Measurements from ENCODE around the gene BRD7. TPM values are rescaled to one million over a fixed set of nuclear protein-coding genes. Genes with fewer than 3 reads are reported as not detected.

The BRD7 gene
- polyA plus RNA-seq, 3 donors, result 11.4 to 33.0 (median 21.2) TPM

GRCh38 chr16:50314665-50315064 lies 54.1 kb downstream of the BRD7 start:
- 100% methylated on average over 1 of the region's 8 CpGs for WGBS (ENCODE audit: insufficient coverage)
- peaks cover 25% of the 10 kb centered on the region for H3K79me2 ChIP-seq (ENCODE audit: insufficient read depth, low read length)
- DNase-seq, result no peak
- H3K27ac ChIP-seq (ENCODE audit: low read depth in 1 of 2, low read length in 2 of 2), result peak overlapping the region in 1 of 2 donors; percentile 80
- H3K9ac ChIP-seq (ENCODE audit: insufficient read depth, low read length, poor library complexity, severe bottlenecking), result no peak overlapping the region
- H4K20me1 ChIP-seq (ENCODE audit: insufficient read depth, low read length), result peaks cover 99% of the 10 kb centered on the region
- no peak overlapping the region for H3K4me2 ChIP-seq (replicated peaks; ENCODE audit: extremely low read depth, low read length, poor library complexity, severe bottlenecking)
- peaks cover 29% of the 10 kb centered on the region for H3K4me1 Mint-ChIP-seq
- no peak overlapping the region for H3K4me3 Mint-ChIP-seq
- H3K36me3 Mint-ChIP-seq, result peaks cover 84 to 97% of the 10 kb centered on the region in 2 donors
- H3K4me3 ChIP-seq (replicated peaks in 1 of 3; ENCODE audit: low read depth in 2 of 3, low read length in 3 of 3), result no peak overlapping the region
- TF ChIP-seq CTCF (IDR thresholded peaks at IDR 0.05), result no peak
- no peaks in the 10 kb centered on the region for H3K9me3 ChIP-seq (replicated peaks in 1 of 2; ENCODE audit: control insufficient read depth in 1 of 2, insufficient read depth in 1 of 2, low read length in 2 of 2)
- intact Hi-C loops (cut with micrococcal nuclease), result no loop called here
- peaks cover 21 to 22% of the 10 kb centered on the region in 2 donors for H3K4me1 ChIP-seq (ENCODE audit: control insufficient read depth in 1 of 2, insufficient read depth in 2 of 2, low read length in 2 of 2)
- no peaks in the 10 kb centered on the region for H3K9me3 Mint-ChIP-seq
- no peak overlapping the region for H2AFZ ChIP-seq (ENCODE audit: insufficient read depth, low read depth, low read length, poor library complexity, severe bottlenecking)
- no peaks in the 10 kb centered on the region for H3K27me3 ChIP-seq (ENCODE audit: control insufficient read depth in 2 of 2, insufficient read depth in 2 of 2, low read length in 2 of 2)
- H3K27ac Mint-ChIP-seq, result peak overlapping the region; percentile 68 to 93 (median 82)
- H3K36me3 ChIP-seq (replicated peaks in 1 of 2; ENCODE audit: control insufficient read depth in 1 of 2, insufficient read depth in 2 of 2, low read length in 2 of 2), result peaks cover 92 to 100% of the 10 kb centered on the region in 2 donors
- no peaks in the 10 kb centered on the region for H3K27me3 Mint-ChIP-seq (ENCODE audit: low read depth in 3 of 3)

- 39% methylated on average over 30 of the region's 31 CpGs for WGBS (ENCODE audit: insufficient coverage)
- no peaks in the 10 kb centered on the region for H3K9me3 ChIP-seq (replicated peaks in 1 of 2; ENCODE audit: control insufficient read depth in 1 of 2, insufficient read depth in 1 of 2, low read length in 2 of 2)
- no peak for TF ChIP-seq CTCF (IDR thresholded peaks at IDR 0.05)
- H3K9me3 Mint-ChIP-seq, result no peaks in the 10 kb centered on the region
- H3K36me3 Mint-ChIP-seq, result peaks cover 85 to 97% of the 10 kb centered on the region in 2 donors
- H3K9ac ChIP-seq (ENCODE audit: insufficient read depth, low read length, poor library complexity, severe bottlenecking), result no peak overlapping the region
- H3K4me3 ChIP-seq (replicated peaks in 1 of 3; ENCODE audit: low read depth in 2 of 3, low read length in 3 of 3), result no peak overlapping the region
- no peak overlapping the region for H2AFZ ChIP-seq (ENCODE audit: insufficient read depth, low read depth, low read length, poor library complexity, severe bottlenecking)
- peak overlapping the region; percentile 48 to 80 for H3K27ac ChIP-seq (ENCODE audit: low read depth in 1 of 2, low read length in 2 of 2)
- peak overlapping the region; percentile 48 for H3K4me2 ChIP-seq (replicated peaks; ENCODE audit: extremely low read depth, low read length, poor library complexity, severe bottlenecking)
- H4K20me1 ChIP-seq (ENCODE audit: insufficient read depth, low read length), result peaks cover 99% of the 10 kb centered on the region
- H3K27ac Mint-ChIP-seq, result peak overlapping the region; percentile 82 to 94 (median 90)
- no peaks in the 10 kb centered on the region for H3K27me3 Mint-ChIP-seq (ENCODE audit: low read depth in 3 of 3)
- peaks cover 93 to 100% of the 10 kb centered on the region in 2 donors for H3K36me3 ChIP-seq (replicated peaks in 1 of 2; ENCODE audit: control insufficient read depth in 1 of 2, insufficient read depth in 2 of 2, low read length in 2 of 2)
- no peaks in the 10 kb centered on the region for H3K27me3 ChIP-seq (ENCODE audit: control insufficient read depth in 2 of 2, insufficient read depth in 2 of 2, low read length in 2 of 2)
- H3K79me2 ChIP-seq (ENCODE audit: insufficient read depth, low read length), result peaks cover 33% of the 10 kb centered on the region
- peak overlapping the region in 1 of 2 donors; percentile 35 for H3K4me3 Mint-ChIP-seq
- peaks cover 21 to 22% of the 10 kb centered on the region in 2 donors for H3K4me1 ChIP-seq (ENCODE audit: control insufficient read depth in 1 of 2, insufficient read depth in 2 of 2, low read length in 2 of 2)
- peaks cover 29% of the 10 kb centered on the region for H3K4me1 Mint-ChIP-seq
- intact Hi-C loops (cut with micrococcal nuclease), result no loop called here
- peak; percentile 76 to 86 (median 82) for DNase-seq
These were observed 55.0 kb downstream of the BRD7 start for GRCh38 chr16:50313596-50314478.
